Activated CD4-positive, CD25-positive, alpha-beta regulatory T cell treated with anti-CD3 and anti-CD28 coated beads, Interleukin-2, amount 50 U/mL, for 24 hours (primary cell): ENCODE data around the gene SLC2A11.
"Not testable (repeated sequence)": the region's sequence is repeated elsewhere in the genome, so short reads cannot be mapped to it uniquely, and the experiment has no call there.

Source experiments
- ATAC-seq, 2 donors: fragments of 150-1000 bp; cut with Tn5 transposase; one replicate each; pipeline ENCODE4 v1.10.0; 2021; ENCODE audit warnings: mild to moderate bottlenecking in 1 of 2, moderate library complexity in 1 of 2

The SLC2A11 gene

GRCh38 chr22:23847310-23847920 is 10.3 kb upstream of the SLC2A11 start:
- ATAC-seq, result no peak

GRCh38 chr22:23847991-23848864 is 9.4 kb upstream of the SLC2A11 start:
- ATAC-seq, result no peak

- ATAC-seq, result peak; percentile 85 to 91
Measured at GRCh38 chr22:23849009-23850006, 8.4 kb upstream of the SLC2A11 start.

- no peak for ATAC-seq
Measured at GRCh38 chr22:23850136-23850611, 7.5 kb upstream of the SLC2A11 start.

GRCh38 chr22:23856721-23857605 is 712 bp upstream of the SLC2A11 start:
- ATAC-seq, result peak; percentile 28 to 29

GRCh38 chr22:23858484-23858815 is 775 bp downstream of the SLC2A11 start:
- ATAC-seq, result no peak

GRCh38 chr22:23859201-23859600 is 1.5 kb downstream of the SLC2A11 start:
- no peak for ATAC-seq

GRCh38 chr22:23860187-23860586 is 2.5 kb downstream of the SLC2A11 start:
- not testable (repeated sequence) for ATAC-seq

- no peak for ATAC-seq
Measured at GRCh38 chr22:23862103-23862502, 4.4 kb downstream of the SLC2A11 start.

GRCh38 chr22:23864499-23865154 is 7.0 kb downstream of the SLC2A11 start:
- not testable (repeated sequence) for ATAC-seq

GRCh38 chr22:23868580-23868979 is 10.9 kb downstream of the SLC2A11 start:
- ATAC-seq, result no peak

GRCh38 chr22:23874871-23875270 is 17.2 kb downstream of the SLC2A11 start:
- no peak for ATAC-seq

- no peak for ATAC-seq
Measured at GRCh38 chr22:23875801-23876200, 18.1 kb downstream of the SLC2A11 start.

- no peak for ATAC-seq
Measured at GRCh38 chr22:23877566-23877965, 19.9 kb downstream of the SLC2A11 start.

- ATAC-seq, result no peak
Measured at GRCh38 chr22:23878219-23878618, 20.5 kb downstream of the SLC2A11 start.

GRCh38 chr22:23882370-23882769 is 24.7 kb downstream of the SLC2A11 start:
- no peak for ATAC-seq

- ATAC-seq, result no peak
Measured at GRCh38 chr22:23883658-23884057, 26.0 kb downstream of the SLC2A11 start.

- ATAC-seq, result no peak
Measured at GRCh38 chr22:23884140-23884539, 26.5 kb downstream of the SLC2A11 start.

GRCh38 chr22:23888615-23889401 is 31.1 kb downstream of the SLC2A11 start:
- ATAC-seq, result no peak

GRCh38 chr22:23889620-23890019 is 31.9 kb downstream of the SLC2A11 start:
- no peak for ATAC-seq
